Esophagus squamous epithelium (tissue), 5 donors: ENCODE data around the gene APAF1. TPM values are rescaled to one million over a fixed set of nuclear protein-coding genes. Genes with fewer than 3 reads are reported as not detected.
"Not testable (repeated sequence)": the region's sequence is repeated elsewhere in the genome, so short reads cannot be mapped to it uniquely, and the experiment has no call there.

Experiments used
- DNase-seq: peaks from one replicate; lab custom pipeline; 2025; lab: John Stamatoyannopoulos, UW
- H3K27ac ChIP-seq, 4 donors: fragments of 200-600 bp; sonication (generic); one replicate each; pipeline ENCODE4 v1.5.1; 2016 to 2019; ENCODE audit warnings: mild to moderate bottlenecking in 1 of 4
- H3K27me3 ChIP-seq, 4 donors: fragments of 200-600 bp; sonication (generic); 1 replicate in 3 of 4; 2 replicates in 1 of 4; pipeline versions ENCODE4 v1.5.1 to v1.6.0; 2017 to 2021; ENCODE audit warnings: antibody characterized with exemption in 1 of 4
- H3K36me3 ChIP-seq, 3 donors: fragments of 200-600 bp; sonication (generic); one replicate each; pipeline ENCODE4 v1.5.1; 2016 to 2019
- H3K4me1 ChIP-seq, 3 donors: fragments of 200-600 bp; sonication (generic); one replicate each; pipeline ENCODE4 v1.5.1; 2017 to 2019
- H3K4me3 ChIP-seq, 4 donors: fragments of 200-600 bp; sonication (generic); 1 replicate in 3 of 4; 2 replicates in 1 of 4; pipeline ENCODE4 v1.5.1; 2016 to 2019; ENCODE audit warnings: mild to moderate bottlenecking in 2 of 4, moderate library complexity in 1 of 4
- H3K9me3 ChIP-seq, 3 donors: fragments of 200-600 bp; sonication (generic); one replicate each; pipeline ENCODE4 v1.5.1; 2016 to 2019
- POLR2A ChIP-seq, 4 donors: fragments of 450-650 bp; IDR thresholded peaks; one replicate each; pipeline ENCODE4 v1.6.1; 2017; ENCODE audit warnings: antibody characterized with exemption in 4 of 4, mild to moderate bottlenecking in 4 of 4, moderate library complexity in 3 of 4
- WGBS, 2 donors: methylation state at CpG; one replicate each; pipeline ENCODE4 v1.1.5; 2018; 5-methylcytosine and 5-hydroxymethylcytosine counted together
- intact Hi-C: fragments of 100-400 bp; cut with DNase I; formaldehyde crosslinking; loops from one replicate; pipeline ENCODE4 v1.15.0; 2022
- total RNA-seq, 4 donors: library from RNA; depleted of rRNA; stranded (reverse); fragments of >200 nt; gene quantifications; one replicate each; pipeline ENCODE4 v1.1.0, GENCODE V29; 2016
- TF ChIP-seq, protein P1 (sequence below), 6 experiments: fragments of 450-650 bp in 4 of 6; fragments of 200-600 bp in 2 of 6; sonication (generic) in 2 of 6; IDR thresholded peaks; one replicate each; pipeline ENCODE4 v1.5.1; 2016 to 2019; ENCODE audit warnings: antibody characterized with exemption in 6 of 6, mild to moderate bottlenecking in 4 of 6, moderate library complexity in 4 of 6
- donor health status: DM: yes; HTN: yes; CAD: no.

Gene APAF1
- total RNA-seq, 4 donors from 2014 or later, result 4.1 to 11.1 (median 8.9) TPM

DNA sequence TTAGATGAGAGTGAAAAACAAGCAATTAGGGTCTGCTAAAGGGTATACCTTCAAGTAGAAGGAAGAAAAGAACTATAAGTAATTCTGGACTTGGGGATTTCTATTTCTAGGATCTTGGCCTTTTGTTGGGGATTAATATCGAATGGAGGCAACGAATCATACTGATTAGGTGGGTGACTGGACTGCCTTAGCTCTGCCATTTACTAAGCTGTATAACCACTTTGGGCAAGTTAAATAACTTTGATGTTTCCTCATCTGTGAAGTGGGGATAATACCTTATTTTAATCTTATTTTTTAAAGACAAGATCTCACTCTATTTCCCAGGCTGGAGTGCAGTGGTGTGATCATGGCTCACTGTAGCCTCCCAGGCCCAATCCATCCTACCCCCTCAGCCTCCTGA, 7.1 kb upstream of the APAF1 start:
- Histone ChIP-seq H3K4me3 (no peak overlapping the region), H3K4me1 (peaks cover 0 to 26% (median under 1%) of the 10 kb centered on the region in 3 donors), H3K9me3 (no peaks in the 10 kb centered on the region), H3K27me3 (no peaks in the 10 kb centered on the region), H3K27ac (no peak overlapping the region), H3K36me3 (peaks cover 0 to 7% (median 0%) of the 10 kb centered on the region in 3 donors)
- DNase-seq, result no peak
- intact Hi-C loops, result no loop called here
- WGBS, 2 donors, result 66 to 68% methylated on average over 2 of the region's 2 CpGs
- TF ChIP-seq, protein P1, sequence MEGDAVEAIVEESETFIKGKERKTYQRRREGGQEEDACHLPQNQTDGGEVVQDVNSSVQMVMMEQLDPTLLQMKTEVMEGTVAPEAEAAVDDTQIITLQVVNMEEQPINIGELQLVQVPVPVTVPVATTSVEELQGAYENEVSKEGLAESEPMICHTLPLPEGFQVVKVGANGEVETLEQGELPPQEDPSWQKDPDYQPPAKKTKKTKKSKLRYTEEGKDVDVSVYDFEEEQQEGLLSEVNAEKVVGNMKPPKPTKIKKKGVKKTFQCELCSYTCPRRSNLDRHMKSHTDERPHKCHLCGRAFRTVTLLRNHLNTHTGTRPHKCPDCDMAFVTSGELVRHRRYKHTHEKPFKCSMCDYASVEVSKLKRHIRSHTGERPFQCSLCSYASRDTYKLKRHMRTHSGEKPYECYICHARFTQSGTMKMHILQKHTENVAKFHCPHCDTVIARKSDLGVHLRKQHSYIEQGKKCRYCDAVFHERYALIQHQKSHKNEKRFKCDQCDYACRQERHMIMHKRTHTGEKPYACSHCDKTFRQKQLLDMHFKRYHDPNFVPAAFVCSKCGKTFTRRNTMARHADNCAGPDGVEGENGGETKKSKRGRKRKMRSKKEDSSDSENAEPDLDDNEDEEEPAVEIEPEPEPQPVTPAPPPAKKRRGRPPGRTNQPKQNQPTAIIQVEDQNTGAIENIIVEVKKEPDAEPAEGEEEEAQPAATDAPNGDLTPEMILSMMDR (IDR thresholded peaks at IDR 0.05), result no peak
- TF ChIP-seq POLR2A (IDR thresholded peaks at IDR 0.05), result no peak

DNA sequence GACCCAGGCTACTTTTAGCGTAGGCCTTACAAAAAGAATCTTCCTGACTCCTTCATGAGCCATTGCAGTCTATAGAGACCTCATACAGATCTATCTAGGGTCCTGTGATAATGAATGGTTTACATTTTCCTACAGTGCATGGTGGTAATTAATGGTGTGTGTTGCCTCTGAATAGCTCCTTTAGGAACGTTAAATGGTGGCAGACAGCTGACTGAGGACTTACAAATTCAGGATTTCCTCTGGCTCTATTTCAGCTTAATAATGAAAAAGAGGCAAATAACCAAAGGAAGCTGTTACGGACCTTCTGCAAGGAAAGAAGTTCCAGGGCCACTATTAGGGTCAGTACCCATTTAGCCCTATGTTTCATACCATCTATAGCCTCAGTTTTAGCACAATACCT, 5.6 kb upstream of the APAF1 start:
- Histone ChIP-seq H3K27ac (no peak overlapping the region), H3K27me3 (no peaks in the 10 kb centered on the region), H3K4me1 (peaks cover 0 to 40% (median 4%) of the 10 kb centered on the region in 3 donors), H3K36me3 (no peaks in the 10 kb centered on the region), H3K9me3 (no peaks in the 10 kb centered on the region), H3K4me3 (no peak overlapping the region)
- 78 to 79% methylated on average over 3 of the region's 3 CpGs for WGBS, 2 donors
- intact Hi-C loops, result no loop called here
- TF ChIP-seq, protein P1 (IDR thresholded peaks at IDR 0.05), result no peak
- TF ChIP-seq POLR2A (IDR thresholded peaks at IDR 0.05), result no peak
- DNase-seq, result no peak

DNA sequence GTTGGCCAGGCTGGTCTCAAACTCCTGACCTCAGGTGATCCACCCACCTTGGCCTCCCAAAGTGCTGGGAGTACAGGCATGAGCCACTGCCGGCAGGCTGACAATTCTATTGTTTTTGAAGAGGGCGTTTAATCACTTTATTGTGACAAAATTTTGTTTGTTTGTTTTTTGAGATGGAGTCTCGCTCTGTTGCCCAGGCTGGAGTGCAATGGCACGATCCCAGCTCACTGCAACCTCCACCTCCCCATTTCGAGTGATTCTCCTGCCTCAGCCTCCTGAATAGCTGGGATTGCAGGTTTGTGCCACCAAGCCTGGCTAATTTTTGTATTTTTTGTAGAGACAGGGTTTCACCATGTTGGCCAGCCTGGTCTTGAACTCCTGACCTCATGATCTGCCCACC, 2.3 kb upstream of the APAF1 start:
- not testable (repeated sequence) for DNase-seq, H3K4me3 ChIP-seq, H3K36me3 ChIP-seq, H3K27ac ChIP-seq, H3K27me3 ChIP-seq, H3K9me3 ChIP-seq
- H3K4me1 ChIP-seq, result peaks cover 3 to 38% (median 11%) of the 10 kb centered on the region in 3 donors
- 88 to 90% methylated on average over 5 of the region's 5 CpGs for WGBS, 2 donors
- intact Hi-C loops, result loop anchor here (10.0 kb wide), 1 partner anchor 48 kb away; the partner anchor contains the start of gene SLC25A3

DNA sequence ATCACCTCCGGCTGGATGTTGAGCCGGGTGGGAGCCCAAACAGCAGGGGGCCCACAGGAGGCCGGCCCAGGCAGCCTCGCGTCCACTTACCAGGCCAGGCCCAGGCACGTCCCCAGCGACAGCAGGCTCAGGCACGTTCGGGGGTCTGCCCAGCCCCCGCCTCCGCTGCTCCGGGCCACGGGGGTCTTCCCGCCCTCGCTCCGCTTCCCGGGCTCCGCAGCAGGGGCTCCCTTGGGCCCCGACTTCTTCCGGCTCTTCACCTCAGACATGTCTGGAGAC, 718 bp upstream of the APAF1 start:
- Histone ChIP-seq H3K9me3 (no peaks in the 10 kb centered on the region), H3K27me3 (no peaks in the 10 kb centered on the region), H3K4me3 (peak overlapping the region; percentile 83 to 98 (median 97)), H3K4me1 (peaks cover 3 to 38% (median 11%) of the 10 kb centered on the region in 3 donors), H3K27ac (peak overlapping the region; percentile 91 to 96 (median 94)), H3K36me3 (peaks cover 0 to 12% (median 0%) of the 10 kb centered on the region in 3 donors)
- intact Hi-C loops, result loop anchor here (10.0 kb wide), 1 partner anchor 50 kb away; the partner anchor contains the start of gene SLC25A3
- 0% methylated on average over 1 of the region's 20 CpGs; no CpG with 5 or more reads in 1 of the 2 donors for WGBS, 2 donors
- DNase-seq, result no peak
- TF ChIP-seq POLR2A (IDR thresholded peaks at IDR 0.05), result no peak
- TF ChIP-seq, protein P1 (IDR thresholded peaks at IDR 0.05), result peak in 1 of 6 experiments; percentile 2

DNA sequence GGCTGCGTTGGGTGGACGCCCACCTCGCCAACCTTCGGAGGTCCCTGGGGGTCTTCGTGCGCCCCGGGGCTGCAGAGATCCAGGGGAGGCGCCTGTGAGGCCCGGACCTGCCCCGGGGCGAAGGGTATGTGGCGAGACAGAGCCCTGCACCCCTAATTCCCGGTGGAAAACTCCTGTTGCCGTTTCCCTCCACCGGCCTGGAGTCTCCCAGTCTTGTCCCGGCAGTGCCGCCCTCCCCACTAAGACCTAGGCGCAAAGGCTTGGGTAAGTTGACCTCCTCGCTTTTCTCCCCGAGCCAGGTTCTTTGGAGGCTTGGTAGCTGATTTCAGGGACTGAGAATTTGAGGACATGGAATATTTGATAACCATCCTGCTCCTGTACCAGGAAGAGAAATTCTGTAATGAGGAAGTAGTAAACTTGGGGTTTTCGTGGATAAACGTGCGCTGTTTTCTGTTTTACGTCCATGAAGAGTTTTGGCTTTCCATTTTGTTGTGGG, 530 bp downstream of the APAF1 start:
- peak overlapping the region; percentile 91 to 96 (median 94) for H3K27ac ChIP-seq
- H3K9me3 ChIP-seq, result no peaks in the 10 kb centered on the region
- H3K27me3 ChIP-seq, result no peaks in the 10 kb centered on the region
- intact Hi-C loops, result loop anchor here (10.0 kb wide), 1 partner anchor 51 kb away; the partner anchor contains the start of gene SLC25A3
- peak overlapping the region; percentile 83 to 98 (median 97) for H3K4me3 ChIP-seq
- peaks cover 0 to 25% (median 3%) of the 10 kb centered on the region in 3 donors for H3K36me3 ChIP-seq
- TF ChIP-seq POLR2A (IDR thresholded peaks at IDR 0.05), result no peak
- TF ChIP-seq, protein P1 (IDR thresholded peaks at IDR 0.05), result no peak
- 0% methylated on average over 6 to 14 of the region's 24 CpGs for WGBS, 2 donors
- no peak for DNase-seq
- peaks cover 3 to 38% (median 11%) of the 10 kb centered on the region in 3 donors for H3K4me1 ChIP-seq
